CD1c-positive myeloid dendritic cell (primary cell): ENCODE data around the gene PAIP2.
"Not testable (repeated sequence)": the region's sequence is repeated elsewhere in the genome, so short reads cannot be mapped to it uniquely, and the experiment has no call there.

ENCODE experiments used
- DNase-seq: peaks from one replicate; pipeline ENCODE4 v3.0.0-alpha.2; 2016; ENCODE audit errors: extremely low spot score

PAIP2 gene, protein sequence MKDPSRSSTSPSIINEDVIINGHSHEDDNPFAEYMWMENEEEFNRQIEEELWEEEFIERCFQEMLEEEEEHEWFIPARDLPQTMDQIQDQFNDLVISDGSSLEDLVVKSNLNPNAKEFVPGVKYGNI

DNA sequence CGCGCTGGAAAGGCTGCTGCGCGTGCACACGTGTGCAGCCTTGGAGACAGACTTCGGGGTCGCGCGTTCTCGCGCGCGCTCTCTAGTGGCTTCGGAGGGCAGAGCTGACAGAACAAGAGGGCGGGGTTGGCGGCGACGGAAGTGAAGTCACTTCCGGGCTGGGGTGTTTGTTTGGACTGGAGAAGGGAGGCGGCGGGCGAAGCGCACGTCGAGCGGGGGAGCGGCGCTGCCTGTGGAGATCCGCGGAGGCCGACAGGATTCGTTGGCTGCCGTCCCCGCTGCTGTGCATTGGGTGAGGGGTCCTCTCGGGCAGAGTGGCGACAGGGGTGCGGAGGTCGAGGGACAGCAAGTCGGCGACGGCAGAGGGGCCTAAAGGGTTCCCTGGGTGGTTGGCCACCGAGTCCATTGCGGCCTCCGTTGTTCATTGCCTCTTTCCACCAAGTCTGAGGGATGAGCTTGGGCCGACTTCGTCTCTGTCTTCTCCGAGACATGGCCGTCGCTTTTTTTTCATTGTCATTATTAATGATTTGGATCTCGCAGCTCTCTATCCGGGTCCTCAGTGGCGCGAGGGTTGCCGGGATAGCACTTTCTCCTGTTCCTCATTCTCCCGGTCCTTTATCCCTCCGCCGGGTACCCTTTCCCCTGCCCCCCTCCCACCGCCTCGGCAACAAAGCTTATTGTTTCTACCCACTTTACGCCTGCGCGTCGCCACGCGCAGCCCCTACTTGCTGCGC is at the start of gene PAIP2:
PAIP2 (plus strand) TSS at position 166 of the 734 bp plus-strand sequence. CDS start 21,931 bp downstream, outside the sequence.
- DNase-seq, result peak; percentile 98

DNA sequence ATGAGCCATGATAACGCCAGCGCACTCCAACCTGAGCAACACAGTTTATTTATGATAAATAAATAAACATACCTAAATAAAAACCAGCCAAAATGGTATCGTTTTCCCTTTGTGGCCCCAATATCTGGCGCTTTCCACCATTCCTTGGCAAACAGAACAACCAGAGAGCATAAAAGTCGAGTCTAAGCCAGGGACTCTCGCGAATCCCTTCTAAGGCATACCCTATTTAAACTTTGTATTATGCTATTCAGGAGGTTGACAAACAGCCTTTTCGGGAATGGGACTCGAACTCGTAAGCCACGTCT is 48.5 kb upstream of the PAIP2 start:
- no peak for DNase-seq

DNA sequence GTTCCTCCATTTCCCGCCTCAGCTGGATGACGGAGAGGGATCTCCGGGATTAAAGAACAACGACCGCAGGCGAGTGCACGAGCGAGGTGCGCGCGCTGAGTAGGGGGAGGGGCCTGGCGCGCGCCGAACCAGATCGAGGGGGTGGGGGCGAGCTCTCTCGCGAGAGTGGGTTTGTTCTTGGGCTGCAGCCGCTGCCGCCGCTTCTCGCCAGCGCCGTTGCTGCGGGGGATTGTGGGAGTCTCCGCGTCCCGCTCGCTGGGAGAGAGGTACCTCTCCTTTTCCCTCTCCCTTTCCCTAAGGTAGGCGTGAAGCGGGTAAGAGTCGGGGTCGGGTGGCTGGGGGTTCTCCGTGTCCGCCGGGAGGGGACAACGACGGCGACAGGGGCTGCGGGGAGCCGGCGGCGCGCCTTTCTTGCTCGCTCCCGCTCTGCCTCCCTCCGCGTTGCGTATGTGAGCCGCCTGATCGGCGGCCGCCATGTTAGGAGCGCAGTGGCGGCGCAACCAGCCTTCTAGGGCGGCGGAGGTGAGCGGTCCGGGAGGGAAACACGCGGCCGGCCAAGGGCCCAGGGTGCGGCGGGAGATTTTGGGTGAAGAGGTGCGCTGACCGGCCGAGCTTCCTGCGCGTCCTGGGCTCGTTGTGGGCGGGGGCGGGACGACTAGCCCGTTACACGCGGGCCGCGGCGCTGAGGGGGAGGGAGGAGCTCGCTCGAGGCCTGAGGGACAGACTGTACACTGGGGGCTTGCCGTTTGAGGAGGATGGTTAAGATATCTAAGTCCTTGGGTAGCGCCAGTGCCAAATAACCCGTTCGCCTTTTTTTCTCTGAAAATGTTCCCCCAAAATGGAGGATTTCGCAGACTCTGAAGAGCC is 47.9 kb upstream of the PAIP2 start, which contains the start of gene MATR3:
MATR3 (plus strand) TSS at position 234 of the 867 bp plus-strand sequence. CDS start 13,676 bp downstream, outside the sequence.
- peak; percentile 98 for DNase-seq

DNA sequence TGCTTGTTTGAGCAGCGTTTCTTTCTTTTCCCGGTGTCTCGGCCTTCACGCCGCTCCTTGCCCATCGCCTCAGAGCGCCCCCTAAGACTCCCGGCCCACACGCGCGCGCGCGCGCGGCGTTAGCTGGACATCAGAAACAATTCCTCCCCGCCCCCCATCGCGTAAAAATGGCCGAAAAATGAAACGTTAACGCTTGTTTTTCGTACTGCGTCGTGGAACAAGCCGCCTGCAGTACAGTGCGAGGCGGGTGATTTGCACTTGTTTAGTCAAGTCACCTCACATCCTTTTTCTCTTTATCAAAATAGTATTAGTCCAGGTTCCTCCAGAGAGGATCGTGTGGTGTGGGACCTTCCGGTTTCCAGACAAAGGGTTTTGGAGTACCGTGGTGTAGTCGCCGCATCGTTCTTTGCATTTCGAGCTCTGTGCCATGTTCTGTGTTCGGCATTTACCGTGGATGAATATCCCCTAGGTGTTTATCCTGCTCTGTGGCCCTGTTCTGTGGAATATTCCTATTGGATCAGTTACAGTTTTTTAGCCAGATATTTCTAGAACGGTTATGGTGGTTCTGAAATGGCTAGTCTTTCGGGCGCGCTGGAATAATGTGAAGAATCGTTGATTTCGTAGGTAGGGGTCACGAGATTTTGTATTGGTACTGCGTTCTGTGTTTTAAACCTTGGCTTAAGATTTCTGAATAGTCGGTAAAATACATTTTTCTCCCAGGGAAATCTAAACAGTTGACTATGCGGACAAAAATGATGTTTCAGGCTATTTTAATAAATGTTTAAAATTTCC is 47.1 kb upstream of the PAIP2 start:
- peak; percentile 80 for DNase-seq

DNA sequence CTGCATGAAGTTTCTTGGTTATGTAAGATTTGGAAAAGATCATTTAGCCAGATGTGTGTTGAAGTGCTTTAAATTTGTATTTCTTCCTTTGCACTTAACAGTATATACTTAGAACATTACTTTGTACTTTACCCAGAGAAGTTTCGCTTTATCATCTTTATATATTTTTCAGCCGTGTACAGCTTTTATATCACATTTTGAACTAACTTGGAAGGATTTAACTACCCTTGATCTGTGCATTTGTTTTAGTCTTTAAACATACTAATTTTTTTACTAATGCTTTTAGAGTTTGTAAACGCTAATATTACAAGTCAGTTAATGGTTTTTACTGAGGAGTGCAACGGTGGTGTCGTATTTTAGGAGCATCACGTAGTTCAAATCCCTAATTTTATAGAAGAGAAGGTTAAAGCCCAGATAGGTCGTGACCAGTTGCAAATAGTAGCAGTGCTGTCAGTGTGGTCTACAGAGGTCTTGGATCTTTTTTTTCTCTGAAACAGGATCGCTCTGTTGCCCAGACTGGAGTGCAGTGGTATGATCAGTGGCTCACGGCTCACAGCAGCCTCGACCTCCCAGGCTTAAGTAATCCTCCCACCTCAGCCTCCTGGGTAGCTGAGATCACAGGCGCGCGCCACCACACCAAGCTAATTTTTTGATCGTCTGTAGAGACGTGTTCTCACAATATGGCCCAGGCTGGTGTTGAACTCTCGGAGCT is 46.2 kb upstream of the PAIP2 start:
- DNase-seq, result no peak

DNA sequence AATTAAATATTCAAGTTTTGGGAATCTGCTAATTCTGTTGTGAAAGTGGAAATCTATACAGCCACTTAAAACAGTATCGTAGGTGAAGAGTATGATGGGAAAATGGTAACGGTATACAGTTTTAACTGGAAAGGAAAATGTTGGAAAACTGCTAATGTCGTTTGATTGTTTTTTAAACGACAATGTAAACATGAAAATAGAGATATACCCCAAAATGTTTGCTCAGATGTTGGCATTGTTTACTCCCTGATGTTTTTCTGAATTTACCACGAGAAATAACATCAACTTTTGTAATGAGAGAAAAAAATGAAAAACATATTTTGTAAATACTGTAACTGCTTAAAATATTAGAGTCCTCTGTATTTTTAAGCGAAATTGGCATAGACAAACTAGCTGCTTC is 45.5 kb upstream of the PAIP2 start:
- no peak for DNase-seq

DNA sequence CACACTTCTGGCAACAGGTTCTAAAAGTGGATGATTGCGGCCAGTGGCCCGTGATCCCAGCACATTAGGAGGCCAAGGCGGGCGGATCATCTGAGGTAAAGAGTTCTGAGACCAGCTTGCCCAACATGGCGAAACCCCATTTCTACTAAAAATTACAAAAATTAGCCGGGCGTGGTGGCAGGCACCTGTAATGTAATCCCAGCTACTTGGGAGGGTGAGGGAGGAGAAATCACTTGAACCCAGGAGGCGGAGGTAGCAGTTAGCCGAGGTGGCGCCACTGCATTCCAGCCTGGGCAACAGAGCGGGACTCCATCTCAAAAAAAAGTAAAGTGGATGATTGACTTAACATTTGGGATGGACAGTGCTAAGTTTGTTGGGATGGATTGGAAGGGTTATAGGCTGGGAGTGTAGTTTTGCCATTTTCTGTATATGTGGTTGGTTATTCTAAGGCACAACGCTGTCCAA is 44.8 kb upstream of the PAIP2 start:
- no peak for DNase-seq

DNA sequence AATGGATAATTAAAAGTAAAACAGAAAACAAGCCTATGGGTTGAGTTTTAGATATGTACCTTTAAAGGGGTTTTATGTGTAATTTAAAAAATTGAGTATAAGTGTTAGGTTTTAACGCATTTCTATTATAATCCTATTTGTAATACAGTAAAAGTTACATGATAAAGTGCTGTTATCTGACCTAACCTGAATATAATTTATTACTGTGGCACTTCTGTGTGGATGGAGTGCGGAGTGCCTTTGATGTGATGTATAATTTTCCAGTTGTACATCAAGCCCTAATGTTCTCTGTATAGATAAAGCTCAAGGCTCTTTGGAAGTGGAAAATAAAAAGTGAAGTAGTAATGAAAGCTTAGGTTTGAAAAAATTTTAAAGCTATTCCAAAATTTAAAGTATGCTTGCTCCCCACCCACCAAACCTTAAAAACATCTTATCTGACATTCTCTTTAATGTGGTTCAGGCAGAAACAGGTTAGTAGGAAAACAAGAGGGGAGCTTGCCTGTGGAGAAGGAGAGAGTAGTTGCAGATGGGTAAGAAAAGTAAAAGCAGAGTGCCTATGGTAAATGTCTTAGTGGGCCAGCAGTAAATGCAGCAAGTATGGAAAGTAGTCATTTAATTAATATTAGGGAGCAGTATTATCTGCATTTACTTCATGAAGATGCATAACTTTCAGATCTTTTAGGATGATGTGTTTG is 44.1 kb upstream of the PAIP2 start:
- no peak for DNase-seq

DNA sequence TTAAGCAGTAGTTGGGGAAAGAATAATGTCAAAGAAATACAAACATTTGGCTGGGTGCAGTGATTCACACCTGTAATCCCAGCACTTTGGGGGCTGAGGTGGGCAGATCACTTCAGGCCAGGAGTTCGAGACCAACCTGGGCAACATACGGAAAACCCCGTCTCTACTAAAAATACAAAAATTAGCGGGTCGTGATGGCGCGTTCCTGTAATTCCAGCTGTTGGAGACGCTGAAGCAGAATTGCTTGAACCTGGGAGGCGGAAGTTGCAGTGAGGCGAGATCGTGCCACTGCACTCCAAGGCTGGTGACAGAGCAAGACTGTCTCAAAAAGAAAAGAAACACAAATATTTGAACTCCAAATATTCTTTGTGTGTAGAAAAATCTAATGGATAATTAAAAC is 43.4 kb upstream of the PAIP2 start:
- no peak for DNase-seq

DNA sequence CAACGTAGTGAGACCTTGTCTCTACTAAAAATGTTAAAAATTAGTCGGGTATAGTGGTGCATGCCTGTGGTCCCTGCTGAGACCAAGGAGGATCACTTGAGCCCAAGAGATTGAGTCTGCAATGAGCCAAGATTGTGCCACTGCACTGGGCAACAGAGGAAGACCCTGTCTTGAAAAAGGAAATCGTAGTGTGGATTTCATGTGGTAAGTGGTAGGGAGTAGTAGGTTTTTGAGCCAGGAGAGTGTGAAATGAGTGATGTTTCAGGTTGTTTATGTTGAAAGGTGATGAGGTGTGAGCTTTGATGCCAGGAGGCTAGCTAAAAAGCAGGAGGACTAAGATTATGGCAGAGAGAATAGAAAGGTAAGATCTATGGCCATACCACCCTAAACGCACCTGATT is 42.2 kb upstream of the PAIP2 start:
- no peak for DNase-seq

DNA sequence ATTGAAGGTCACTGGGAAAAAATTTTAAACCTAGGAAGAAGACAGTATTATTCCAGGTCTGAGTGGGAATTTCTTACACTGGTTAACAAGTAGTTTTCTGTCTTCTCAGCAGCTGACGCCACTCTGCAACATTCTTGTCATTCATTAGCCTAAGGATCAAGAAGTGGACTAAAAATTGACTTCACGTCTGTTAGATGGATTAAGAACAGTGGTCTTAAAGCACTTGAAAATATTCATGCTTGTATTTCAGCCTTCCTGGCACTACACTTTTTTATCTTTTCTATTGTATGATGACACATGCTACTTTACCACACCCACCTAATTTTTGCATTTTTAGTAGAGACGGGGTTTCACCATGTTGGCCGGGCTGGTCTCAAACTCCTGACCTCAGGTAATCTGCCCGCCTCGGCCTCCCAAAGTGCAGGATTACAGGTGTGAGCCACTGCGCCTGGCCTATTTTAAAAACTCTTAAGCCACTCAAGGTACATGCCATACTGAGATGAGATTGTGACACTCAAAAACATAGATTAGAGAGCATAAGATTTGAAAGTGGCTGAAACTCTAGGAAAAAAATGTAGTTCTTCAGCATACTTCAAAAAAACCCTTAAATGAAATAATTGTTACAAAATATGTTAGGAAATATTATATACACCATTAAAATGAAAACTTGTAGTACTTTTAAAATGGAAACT is 39.7 kb upstream of the PAIP2 start:
- DNase-seq, result no peak

DNA sequence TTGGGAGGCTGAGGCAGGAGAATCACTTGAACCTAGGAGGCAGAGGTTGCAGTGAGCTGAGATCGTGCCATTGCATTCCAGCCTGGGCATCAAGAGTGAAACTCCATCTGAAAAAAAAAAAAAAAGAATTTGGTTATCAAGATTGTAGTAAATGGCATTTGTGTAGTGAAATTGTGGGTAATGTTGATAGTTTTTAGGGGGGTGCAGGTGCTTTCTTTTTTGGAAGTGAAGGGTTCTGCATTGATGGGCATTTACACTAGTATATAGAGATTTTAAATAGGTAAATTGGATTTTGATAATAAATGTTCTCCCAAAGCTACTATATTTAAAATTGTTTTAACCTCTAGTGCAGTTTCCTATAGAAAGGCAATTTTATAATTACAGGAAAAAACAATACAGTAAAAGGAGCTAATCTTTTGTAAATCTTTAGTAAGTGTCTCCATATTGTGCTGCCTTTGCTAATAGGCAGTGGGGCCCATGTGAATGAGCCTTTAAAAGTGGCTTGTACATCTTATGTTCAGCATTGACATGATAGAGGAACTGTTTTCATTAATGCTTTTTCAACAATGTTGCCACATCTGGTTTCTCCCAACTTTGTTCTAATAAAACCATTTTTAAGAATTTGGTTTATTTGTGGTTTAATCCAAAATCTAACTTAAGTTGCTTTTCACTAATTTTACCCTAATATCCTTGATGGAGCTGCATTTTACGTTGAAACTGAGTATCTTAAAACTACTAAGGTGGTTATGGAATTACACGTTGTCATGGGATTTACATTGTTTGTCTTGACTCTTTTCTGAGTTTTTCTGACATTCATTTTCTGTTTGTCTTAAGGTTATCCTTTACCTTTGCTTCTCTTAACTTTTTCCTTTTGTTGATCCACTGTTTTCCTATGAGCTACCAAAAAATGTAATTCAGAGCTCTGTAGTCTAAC is 37.0 kb upstream of the PAIP2 start:
- DNase-seq, result peak; percentile 18

DNA sequence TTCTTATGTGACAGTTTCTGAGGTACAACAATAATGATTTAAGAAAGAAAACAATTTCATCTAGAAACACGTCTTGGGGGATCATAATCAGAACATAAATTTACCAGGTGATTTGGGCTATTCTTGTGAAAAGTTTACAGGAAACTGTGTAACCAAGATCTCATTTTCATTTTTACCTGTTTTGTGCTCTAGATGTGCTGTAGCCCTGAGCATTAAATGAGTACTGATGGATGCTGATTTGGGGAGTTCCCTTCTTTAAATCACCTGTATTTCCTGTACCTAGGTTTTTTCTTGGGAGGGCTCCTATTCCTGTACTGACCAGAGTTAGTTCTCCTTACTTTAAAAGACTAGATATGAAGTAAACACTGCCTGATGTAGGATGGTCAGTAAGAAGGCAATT is 35.5 kb upstream of the PAIP2 start:
- no peak for DNase-seq

DNA sequence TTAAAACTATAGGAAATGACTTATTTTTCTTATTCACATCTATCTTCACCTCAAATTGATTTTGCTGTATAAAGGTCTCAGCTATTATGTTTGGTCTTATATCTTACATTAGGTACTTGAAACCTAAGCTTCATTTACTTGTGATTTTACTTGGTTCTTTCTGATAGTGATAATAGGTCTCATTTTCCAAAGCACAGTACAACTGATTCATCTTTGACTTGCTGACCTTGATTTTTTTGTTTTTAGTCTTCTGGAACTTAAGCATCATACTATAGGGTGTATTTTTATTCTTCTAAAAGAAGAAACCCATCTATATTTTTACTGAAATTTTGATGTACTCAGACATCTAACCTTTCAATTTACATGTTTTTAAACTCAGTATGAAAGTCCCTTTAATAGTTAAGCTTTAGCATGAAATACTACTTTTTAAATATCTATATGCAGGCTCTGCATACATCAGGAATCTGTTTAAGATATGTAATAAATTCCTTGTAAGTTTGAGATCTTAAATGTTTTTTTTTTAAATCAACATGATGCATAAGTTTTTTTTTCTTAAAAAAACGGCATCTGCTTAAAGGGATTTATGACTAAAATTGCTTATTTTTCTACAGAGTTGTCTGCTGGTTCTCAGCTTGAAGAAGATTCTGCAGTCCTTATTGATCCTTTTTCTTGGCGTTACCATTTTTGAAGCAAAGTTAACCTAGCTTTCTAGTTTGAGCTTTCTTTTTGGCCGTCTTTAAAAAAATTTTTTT is 34.9 kb upstream of the PAIP2 start:
- DNase-seq, result no peak

DNA sequence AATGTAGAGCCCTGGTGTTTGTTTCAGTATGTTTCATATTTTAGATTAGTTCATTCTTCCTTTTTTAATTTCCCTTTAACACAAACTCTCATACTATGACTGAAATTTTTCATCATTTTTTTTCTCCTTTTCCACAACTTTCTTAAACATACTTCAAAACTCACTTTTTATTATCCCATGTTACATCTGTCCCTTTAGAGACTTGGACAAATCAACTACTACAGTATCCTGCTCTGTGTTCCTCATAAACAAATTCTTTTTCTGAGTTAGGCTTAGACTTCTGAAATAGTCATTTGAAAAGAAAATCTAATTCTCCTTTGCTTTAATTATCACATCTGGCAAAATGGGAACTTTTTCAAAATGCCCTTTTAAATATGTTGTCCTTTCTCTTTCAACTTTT is 32.9 kb upstream of the PAIP2 start:
- DNase-seq, result no peak

DNA sequence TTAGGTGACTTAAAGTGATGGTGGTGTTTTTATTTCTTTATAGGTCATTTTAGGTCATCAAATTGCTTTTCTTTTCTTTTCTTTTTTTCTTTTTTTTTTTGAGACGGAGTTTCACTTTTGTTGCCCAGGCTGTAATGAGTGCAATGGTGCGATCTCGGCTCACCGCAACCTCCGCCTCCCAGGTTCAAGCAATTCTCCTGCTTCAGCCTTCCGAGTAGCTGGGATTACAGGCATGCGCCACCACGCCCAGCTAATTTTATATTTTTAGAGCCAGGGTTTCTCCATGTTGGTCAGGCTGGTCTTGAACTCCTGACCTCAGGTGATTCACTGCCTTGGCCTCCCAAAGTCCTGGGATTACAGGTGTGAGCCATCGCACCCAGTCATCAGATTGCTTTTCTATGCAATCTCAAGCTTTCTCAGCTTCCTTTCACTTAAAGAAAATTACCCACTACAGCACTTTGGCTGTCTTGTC is 30.9 kb upstream of the PAIP2 start:
- not testable (repeated sequence) for DNase-seq

DNA sequence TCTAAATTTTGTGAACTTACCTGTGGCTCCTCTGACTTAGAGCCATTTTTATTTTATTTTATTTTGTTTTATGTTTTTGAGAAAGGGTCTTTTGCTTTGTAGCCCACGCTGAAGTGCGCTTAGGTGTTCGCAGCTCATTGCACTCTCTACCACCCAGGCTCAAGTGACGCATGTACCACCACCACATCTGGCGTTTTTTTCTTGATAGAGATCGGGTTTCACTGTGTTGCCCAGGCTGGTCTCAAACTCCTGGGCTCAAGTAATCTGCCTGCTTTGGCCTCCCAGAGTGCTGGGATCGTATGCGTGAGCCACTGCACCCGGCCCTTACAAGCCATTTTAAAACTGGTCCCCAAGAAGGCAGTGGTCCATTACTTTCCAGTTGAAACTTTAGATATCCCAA is 29.6 kb upstream of the PAIP2 start:
- DNase-seq, result no peak

DNA sequence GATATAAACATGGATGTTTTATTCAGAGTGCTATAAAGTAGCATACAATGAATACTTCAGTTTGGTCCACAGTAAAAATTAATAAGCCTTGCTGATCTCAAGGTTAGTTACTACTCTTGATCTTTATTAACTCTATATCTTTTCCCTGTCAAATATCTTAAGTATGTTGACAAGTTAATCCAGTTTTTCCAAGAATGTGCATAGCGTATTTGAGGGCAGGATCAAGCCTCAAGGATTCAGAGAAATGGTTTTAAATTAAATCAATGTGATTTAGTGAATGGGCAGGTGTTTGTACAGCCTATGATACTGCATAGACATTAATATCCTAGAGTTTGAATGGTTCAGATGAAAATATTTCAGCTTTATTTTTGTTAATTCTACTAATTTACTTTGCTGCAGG is 27.4 kb upstream of the PAIP2 start:
- no peak for DNase-seq
